GM12874 (cell line): ENCODE data around the gene DOK6.

Experiments used
- TF ChIP-seq, protein P1 (sequence below): IDR thresholded peaks from 2 replicates; pipeline ENCODE4 v1.5.1; 2011; ENCODE audit warnings: low read depth, mild to moderate bottlenecking, control low read depth, low read length, moderate library complexity; ENCODE audit not compliant: insufficient read depth

The DOK6 gene

DNA sequence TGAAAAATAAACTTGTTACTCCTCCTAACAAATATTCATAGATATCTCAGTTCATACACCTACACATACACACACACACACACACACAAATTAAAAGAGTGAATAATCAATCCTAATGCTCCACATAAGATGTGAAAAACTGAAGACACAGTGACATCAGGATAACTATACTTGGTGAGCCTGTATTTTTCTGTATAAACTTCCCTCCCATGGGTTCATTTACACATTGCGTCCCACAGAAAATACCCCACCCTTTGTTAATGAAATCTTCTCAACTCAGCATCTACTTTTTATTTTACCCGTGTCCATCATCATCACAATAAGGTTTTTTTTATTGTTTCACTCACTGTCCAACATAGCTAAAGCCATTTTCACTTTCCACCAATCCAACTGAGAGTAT is 486.6 kb downstream of the DOK6 start:
- TF ChIP-seq, protein P1, sequence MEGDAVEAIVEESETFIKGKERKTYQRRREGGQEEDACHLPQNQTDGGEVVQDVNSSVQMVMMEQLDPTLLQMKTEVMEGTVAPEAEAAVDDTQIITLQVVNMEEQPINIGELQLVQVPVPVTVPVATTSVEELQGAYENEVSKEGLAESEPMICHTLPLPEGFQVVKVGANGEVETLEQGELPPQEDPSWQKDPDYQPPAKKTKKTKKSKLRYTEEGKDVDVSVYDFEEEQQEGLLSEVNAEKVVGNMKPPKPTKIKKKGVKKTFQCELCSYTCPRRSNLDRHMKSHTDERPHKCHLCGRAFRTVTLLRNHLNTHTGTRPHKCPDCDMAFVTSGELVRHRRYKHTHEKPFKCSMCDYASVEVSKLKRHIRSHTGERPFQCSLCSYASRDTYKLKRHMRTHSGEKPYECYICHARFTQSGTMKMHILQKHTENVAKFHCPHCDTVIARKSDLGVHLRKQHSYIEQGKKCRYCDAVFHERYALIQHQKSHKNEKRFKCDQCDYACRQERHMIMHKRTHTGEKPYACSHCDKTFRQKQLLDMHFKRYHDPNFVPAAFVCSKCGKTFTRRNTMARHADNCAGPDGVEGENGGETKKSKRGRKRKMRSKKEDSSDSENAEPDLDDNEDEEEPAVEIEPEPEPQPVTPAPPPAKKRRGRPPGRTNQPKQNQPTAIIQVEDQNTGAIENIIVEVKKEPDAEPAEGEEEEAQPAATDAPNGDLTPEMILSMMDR = no peak

DNA sequence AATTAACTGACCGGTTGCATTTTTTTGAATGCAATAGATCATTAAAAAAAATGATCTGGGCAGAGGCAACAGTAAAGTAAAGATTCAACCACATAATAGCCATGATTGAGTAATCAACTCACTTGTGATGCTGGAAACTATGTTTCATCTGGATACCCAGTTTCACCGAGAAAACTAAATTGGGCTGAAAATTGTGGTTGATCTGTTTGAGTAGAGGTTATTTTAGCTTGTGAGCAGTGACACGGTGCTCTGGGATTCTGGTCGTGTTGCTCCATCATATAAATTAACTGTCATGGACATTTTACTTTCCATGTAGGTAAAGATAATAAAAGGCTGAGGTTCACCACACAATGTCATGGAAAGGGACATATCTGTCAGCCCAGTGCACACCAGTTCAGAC is 488.3 kb downstream of the DOK6 start:
- TF ChIP-seq, protein P1 = no peak

DNA sequence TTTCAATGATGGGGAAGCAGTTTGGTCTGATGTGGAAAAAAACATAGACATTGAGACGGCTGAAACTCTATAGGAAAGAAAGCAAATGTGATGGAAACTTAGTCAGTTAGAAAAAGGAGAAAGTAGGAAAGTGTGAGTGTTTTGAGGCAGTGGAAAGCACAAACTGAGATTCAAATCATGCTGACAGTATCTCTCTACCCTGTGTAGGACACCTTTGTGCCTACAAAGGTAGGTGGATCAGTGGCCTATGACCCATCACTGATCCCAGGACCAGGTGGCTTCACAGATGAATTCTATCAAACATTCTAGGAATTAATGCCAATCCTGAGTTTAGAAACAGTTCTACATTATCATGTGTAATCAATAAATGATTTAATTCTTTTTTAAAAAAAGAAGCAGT is 489.9 kb downstream of the DOK6 start:
- TF ChIP-seq, protein P1 = no peak

DNA sequence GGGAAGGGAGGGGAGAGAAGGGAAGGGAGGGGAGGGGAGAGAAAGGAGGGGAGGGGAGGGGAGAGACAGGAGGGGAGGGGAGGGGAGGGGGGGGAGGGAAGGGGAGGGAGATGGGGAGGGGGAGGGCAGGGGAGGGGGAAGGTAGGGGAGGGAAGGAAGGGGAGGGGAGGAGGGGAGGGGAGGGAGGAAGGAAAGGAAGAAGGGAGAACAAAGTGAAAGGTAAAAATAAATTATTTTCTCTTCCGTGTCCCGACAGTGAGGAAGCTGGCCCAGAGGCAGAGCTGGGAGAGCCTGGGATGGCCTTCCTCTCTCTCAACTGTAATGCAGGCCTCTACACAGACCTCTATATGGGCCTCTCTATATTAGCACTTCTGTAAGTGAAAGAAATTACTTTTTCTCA is 493.8 kb downstream of the DOK6 start:
- TF ChIP-seq, protein P1 = no peak

DNA sequence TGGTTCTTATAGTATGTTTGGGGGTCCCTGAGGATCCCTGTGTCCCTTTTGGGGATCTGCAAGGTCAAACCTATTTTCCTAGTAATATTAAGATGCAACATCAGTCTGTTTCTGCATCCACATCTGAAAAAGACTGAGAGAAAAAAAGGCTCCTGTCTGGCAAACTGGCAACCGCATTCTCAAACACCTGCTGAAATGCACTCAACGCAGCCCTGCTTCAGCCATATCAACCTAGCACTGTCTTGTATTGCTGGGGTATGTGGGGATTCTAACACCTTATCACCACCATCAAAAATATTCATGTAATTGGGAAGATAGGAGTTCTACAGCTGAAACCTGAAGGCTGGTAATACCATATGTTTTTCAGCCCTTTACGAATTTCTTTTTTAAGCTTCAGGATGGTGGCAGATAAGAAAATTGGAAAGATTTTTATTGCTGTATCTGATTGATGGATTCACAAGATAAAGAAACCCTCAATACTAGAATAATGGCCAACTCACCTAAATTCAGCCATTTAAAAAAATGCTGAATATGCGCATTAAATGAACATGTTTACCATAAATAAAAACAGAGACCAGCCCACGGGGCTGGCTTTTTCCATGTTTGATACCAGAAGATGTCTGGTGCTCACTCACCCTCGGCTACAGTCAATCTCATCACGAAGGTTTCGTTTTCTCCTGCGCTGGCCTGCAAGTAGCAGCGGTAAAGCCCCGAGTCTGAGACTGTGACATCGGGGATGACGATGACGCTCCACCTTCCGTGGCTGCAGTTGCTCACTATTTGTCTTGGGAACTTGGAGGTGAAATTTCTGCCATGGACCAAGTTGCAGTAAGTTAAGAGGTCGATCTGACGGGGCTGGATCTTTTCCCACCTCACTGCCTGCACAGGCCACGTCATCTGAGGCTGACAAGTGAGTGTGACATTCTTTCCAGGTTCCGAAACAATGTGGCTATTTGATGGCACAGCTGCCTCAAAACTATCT is 494.7 kb downstream of the DOK6 start:
- TF ChIP-seq, protein P1 = no peak

DNA sequence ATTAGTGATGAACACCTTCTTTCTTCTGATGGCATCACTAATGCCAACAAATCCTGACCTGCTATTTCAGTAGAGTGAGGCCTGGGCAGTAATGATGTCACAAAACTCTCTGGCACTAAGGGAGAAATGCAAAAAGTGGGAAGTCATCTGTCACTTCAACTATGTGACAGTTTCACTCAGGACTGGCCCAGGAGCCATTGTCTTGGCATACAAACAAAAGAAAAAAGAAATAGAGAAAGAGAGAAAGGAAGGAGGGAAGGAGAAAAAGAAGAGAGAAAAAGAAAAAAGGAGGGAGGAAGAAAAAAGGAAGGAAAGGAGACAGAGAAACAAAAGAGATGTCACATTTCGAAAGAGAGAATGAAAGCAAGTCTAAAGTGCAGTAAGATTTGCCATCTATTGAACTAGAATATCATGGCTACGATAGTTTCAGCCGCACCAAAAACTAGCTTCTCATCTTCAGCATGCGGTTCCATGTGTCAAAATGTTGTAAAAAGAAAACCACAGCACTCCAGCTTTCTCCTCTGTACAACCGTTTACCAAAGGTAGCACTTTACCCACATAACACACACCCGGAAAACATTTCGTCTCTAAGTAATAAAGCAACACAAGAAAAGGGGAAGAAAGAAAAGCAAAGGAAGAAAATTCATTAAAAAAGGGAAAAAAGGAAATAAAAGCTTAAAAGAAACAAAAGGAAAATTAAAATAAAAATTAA is 496.9 kb downstream of the DOK6 start:
- TF ChIP-seq, protein P1 = no peak

DNA sequence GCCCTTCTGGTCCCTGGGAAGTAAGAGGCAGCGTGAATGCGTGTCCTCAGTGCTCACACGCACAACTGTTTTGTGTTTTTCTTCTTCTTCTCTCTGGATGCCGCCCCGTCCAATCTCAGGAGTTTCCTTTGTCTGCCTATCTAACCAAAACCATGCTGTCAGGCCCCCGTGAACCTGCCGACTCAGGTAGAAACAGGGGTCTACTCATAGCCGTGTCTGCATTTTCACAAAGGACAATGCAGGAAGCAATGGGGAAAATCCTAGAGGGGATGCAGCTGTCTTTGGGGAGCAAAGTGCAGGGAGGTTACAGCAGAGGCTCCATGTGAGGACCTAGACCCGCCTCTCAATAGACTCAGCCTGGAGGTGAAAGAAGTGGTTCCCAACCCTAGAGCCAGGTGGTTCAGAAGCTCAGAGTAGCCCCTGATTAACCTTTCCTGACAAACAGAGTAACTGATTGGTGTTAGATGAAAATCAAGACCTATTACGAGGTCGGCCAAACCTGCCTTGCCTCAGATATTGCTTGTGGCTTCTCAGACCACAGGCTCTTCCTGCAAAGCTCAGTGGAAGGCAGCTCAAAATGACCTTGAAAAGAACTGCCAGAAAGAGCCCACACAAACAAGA is 497.7 kb downstream of the DOK6 start:
- TF ChIP-seq, protein P1 = no peak
